Endothelial cell of umbilical vein (primary cell): ENCODE data around the gene DNAI1. TPM values are rescaled to one million over a fixed set of nuclear protein-coding genes. Genes with fewer than 3 reads are reported as not detected.
A peak's percentile ranks its signal among the peaks of the same experiment; 100 is the strongest.

Source experiments
- BruUV-seq: library from RNA; stranded (reverse); fragments of 400-500 nt; replicated peaks from 2 replicates; lab custom pipeline; 2021; lab: Mats Ljungman, UMichigan
- CTCF ChIA-PET: fragments of 300-600, 350-600 bp; sonication (Branson Sonifier 250); formaldehyde crosslinking; loops from one replicate; lab custom pipeline; 2021; ENCODE audit warnings: antibody characterized with exemption, inconsistent platforms; lab: Charles Lee
- POLR2A ChIA-PET: fragments of 300-600, 350-600 bp; sonication (Branson Sonifier 250); formaldehyde crosslinking; loops from one replicate; lab custom pipeline; 2021; ENCODE audit warnings: antibody characterized with exemption, inconsistent platforms; lab: Charles Lee
- DNase-seq: peaks from one replicate; pipeline ENCODE4 v3.0.0-alpha.2; 2011; ENCODE audit warnings: low read depth, low spot score
- FAIRE-seq: peaks from 2 replicates; lab custom pipeline; 2011; peaks lifted over from hg19 to GRCh38; lab: Jason Lieb, UNC
- H2AFZ ChIP-seq: 2 replicates; pipeline ENCODE4 v1.6.0; 2012; ENCODE audit warnings: low read depth, low read length, control low read depth, inconsistent platforms
- H3K27ac ChIP-seq: 2 replicates; pipeline ENCODE4 v1.5.1; 2011; ENCODE audit warnings: low read depth, mild to moderate bottlenecking, control low read depth, low read length, moderate library complexity; ENCODE audit not compliant: insufficient read depth
- H3K27me3 ChIP-seq, 2 experiments: 2 replicates each; pipeline versions ENCODE4 v1.6.0 to v1.6.1; 2011; ENCODE audit warnings: low read length in 2 of 2, mixed read lengths in 1 of 2; ENCODE audit not compliant: control insufficient read depth in 2 of 2, insufficient read depth in 2 of 2
- H3K36me3 ChIP-seq, 2 experiments: 2 replicates in 1 of 2; 3 replicates in 1 of 2; pipeline ENCODE4 v1.5.1; 2011; ENCODE audit warnings: low read length in 2 of 2, mild to moderate bottlenecking in 1 of 2, moderate library complexity in 1 of 2; ENCODE audit not compliant: control insufficient read depth in 2 of 2, insufficient read depth in 2 of 2; ENCODE audit errors: extremely low read depth in 1 of 2
- H3K4me1 ChIP-seq: 3 replicates; pipeline ENCODE4 v1.5.1; 2011; ENCODE audit warnings: mild to moderate bottlenecking, low read length; ENCODE audit not compliant: control insufficient read depth, insufficient read depth; ENCODE audit errors: extremely low read depth
- H3K4me2 ChIP-seq: 2 replicates; pipeline ENCODE4 v1.6.1; 2011; ENCODE audit warnings: low read length, control low read depth, mixed read lengths; ENCODE audit not compliant: insufficient read depth
- H3K4me3 ChIP-seq, 3 experiments: fragments of 200-600 bp in 1 of 3; sonication (generic), shearing (Covaris generic) in 1 of 3; replicated peaks in 1 of 3; 2 replicates each; pipeline ENCODE4 v1.5.1; 2011 to 2016; ENCODE audit warnings: control low read depth in 3 of 3, low read length in 3 of 3, mild to moderate bottlenecking in 2 of 3, inconsistent platforms in 1 of 3, low read depth in 1 of 3, moderate library complexity in 1 of 3; ENCODE audit not compliant: insufficient read depth in 1 of 3
- H3K79me2 ChIP-seq: 2 replicates; pipeline ENCODE4 v1.6.0; 2012; ENCODE audit warnings: low read length, inconsistent platforms; ENCODE audit not compliant: control insufficient read depth, insufficient read depth
- H3K9ac ChIP-seq: replicated peaks from 2 replicates; pipeline ENCODE3; 2011; ENCODE audit warnings: low read length, control low read depth; ENCODE audit not compliant: insufficient read depth; ENCODE audit errors: extremely low read depth
- H3K9me1 ChIP-seq: replicated peaks from 3 replicates; pipeline ENCODE4 v1.6.0; 2011; ENCODE audit warnings: mild to moderate bottlenecking, low read length; ENCODE audit not compliant: control insufficient read depth, insufficient read depth; ENCODE audit errors: extremely low read depth
- H3K9me3 ChIP-seq: replicated peaks from 2 replicates; pipeline ENCODE4 v1.5.1; 2012; ENCODE audit warnings: low read length, inconsistent platforms; ENCODE audit not compliant: control insufficient read depth, insufficient read depth
- H4K20me1 ChIP-seq: replicated peaks from 2 replicates; pipeline ENCODE3; 2011; ENCODE audit warnings: mild to moderate bottlenecking, low read length; ENCODE audit not compliant: control insufficient read depth, insufficient read depth; ENCODE audit errors: extremely low read depth
- EZH2 ChIP-seq: IDR thresholded peaks from 2 replicates; pipeline ENCODE4 v1.6.1; 2012; ENCODE audit warnings: borderline replicate concordance, low read depth, mild to moderate bottlenecking, moderate library complexity, low read length, inconsistent platforms; ENCODE audit not compliant: severe bottlenecking
- FOS ChIP-seq: IDR thresholded peaks from 2 replicates; pipeline ENCODE4 v1.6.1; 2011; ENCODE audit warnings: mild to moderate bottlenecking, low read length, moderate library complexity, borderline replicate concordance; ENCODE audit not compliant: insufficient read depth
- GATA2 ChIP-seq: IDR thresholded peaks from 2 replicates; pipeline ENCODE4 v1.7.0; 2011; ENCODE audit warnings: low read depth, mild to moderate bottlenecking, moderate library complexity, mixed read lengths, low read length; ENCODE audit not compliant: insufficient read length, insufficient read depth
- JUN ChIP-seq: IDR thresholded peaks from 2 replicates; pipeline ENCODE4 v1.6.1; 2011; ENCODE audit warnings: borderline replicate concordance, low read depth; ENCODE audit not compliant: insufficient read length, insufficient read depth
- MAX ChIP-seq: IDR thresholded peaks from 2 replicates; pipeline ENCODE4 v1.6.1; 2011; ENCODE audit not compliant: insufficient read depth, insufficient read length
- MYC ChIP-seq: IDR thresholded peaks from one replicate; pipeline ENCODE4 v1.6.1; 2011; ENCODE audit warnings: mild to moderate bottlenecking, low read depth, low read length
- POLR2A ChIP-seq: IDR thresholded peaks from 2 replicates; pipeline ENCODE4 v1.6.1; 2012; ENCODE audit warnings: low read depth, mild to moderate bottlenecking, control low read depth, low read length
- POLR2AphosphoS5 ChIP-seq: IDR thresholded peaks from 2 replicates; pipeline ENCODE4 v1.6.1; 2012; ENCODE audit warnings: low read depth, mild to moderate bottlenecking, control low read depth, low read length, moderate library complexity; ENCODE audit not compliant: insufficient read depth
- dilution Hi-C: fragments of 300-500 bp; cut with MboI; formaldehyde crosslinking; loops from one replicate; pipeline ENCODE4 v1.15.0; 2019; ENCODE audit warnings: low sequenced_read_pairs; ENCODE audit not compliant: extremely low pct_ligation_motif_present
- intact Hi-C: fragments of 100-400 bp; cut with micrococcal nuclease; formaldehyde crosslinking; loops from one replicate; pipeline ENCODE4 v1.10.0; 2022
- polyA plus RNA-seq, 4 experiments: library from polyadenylated mRNA; depleted of rRNA in 3 of 4; stranded (reverse) in 3 of 4; unstranded in 1 of 4; fragments of >200 nt; gene quantifications; 2 replicates each; pipeline versions ENCODE4 v1.2.1 to v1.2.3, GENCODE V29; 2011 to 2012; ENCODE audit warnings: missing spikeins in 1 of 4
- total RNA-seq: library from RNA; stranded (reverse); gene quantifications from 2 replicates; pipeline ENCODE4 v1.2.3, GENCODE V29; 2021
- TF ChIP-seq, protein P1 (sequence below), 2 donors: IDR thresholded peaks; 1 replicate in 1 of 2; 2 replicates in 1 of 2; pipeline ENCODE4 v1.5.1; 2011; ENCODE audit warnings: low read length in 2 of 2, mild to moderate bottlenecking in 2 of 2, moderate library complexity in 2 of 2, control low read depth in 1 of 2, inconsistent platforms in 1 of 2, low read depth in 1 of 2; ENCODE audit not compliant: insufficient read depth in 1 of 2; ENCODE audit errors: extremely low read depth in 1 of 2

DNAI1 gene
- total and polyA plus RNA-seq, 2 donors (not counting 3 experiments of a cell fraction or from before 2014, with no cell fraction given) = not detected

- dilution Hi-C loops = no loop called here
- no TSS peak for BruUV-seq
- FAIRE-seq (peak; percentile 99), DNase-seq (peak; percentile 95)
- Histone ChIP-seq H3K9ac (no peak overlapping the region), H3K4me2 (no peak overlapping the region), H3K79me2 (no peaks in the 10 kb centered on the region), H3K4me3 (no peak overlapping the region), H4K20me1 (no peaks in the 10 kb centered on the region), H2AFZ (no peak overlapping the region), H3K27ac (peak overlapping the region; percentile 29), H3K9me3 (no peaks in the 10 kb centered on the region), H3K4me1 (peaks cover 14% of the 10 kb centered on the region), H3K27me3 (no peaks in the 10 kb centered on the region), H3K9me1 (no peaks in the 10 kb centered on the region), H3K36me3 (no peaks in the 10 kb centered on the region)
- ChIA-PET POLR2A (no interaction called here), CTCF (interaction anchor here (1.1 to 5.4 kb wide), 11 partner anchors 41 to 107 kb away, joined by 3 to 45 read pairs (median 6); no protein-coding TSS in a partner anchor)
- intact Hi-C loops = loop anchor here (1.0 kb wide), 3 partner anchors 38 to 59 kb away; partner anchors contain the start of genes DNAI1 and FAM219A
- TF ChIP-seq, protein P1, sequence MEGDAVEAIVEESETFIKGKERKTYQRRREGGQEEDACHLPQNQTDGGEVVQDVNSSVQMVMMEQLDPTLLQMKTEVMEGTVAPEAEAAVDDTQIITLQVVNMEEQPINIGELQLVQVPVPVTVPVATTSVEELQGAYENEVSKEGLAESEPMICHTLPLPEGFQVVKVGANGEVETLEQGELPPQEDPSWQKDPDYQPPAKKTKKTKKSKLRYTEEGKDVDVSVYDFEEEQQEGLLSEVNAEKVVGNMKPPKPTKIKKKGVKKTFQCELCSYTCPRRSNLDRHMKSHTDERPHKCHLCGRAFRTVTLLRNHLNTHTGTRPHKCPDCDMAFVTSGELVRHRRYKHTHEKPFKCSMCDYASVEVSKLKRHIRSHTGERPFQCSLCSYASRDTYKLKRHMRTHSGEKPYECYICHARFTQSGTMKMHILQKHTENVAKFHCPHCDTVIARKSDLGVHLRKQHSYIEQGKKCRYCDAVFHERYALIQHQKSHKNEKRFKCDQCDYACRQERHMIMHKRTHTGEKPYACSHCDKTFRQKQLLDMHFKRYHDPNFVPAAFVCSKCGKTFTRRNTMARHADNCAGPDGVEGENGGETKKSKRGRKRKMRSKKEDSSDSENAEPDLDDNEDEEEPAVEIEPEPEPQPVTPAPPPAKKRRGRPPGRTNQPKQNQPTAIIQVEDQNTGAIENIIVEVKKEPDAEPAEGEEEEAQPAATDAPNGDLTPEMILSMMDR (IDR thresholded peaks at IDR 0.05; ENCODE audit: extremely low read depth in 1 of 2, insufficient read depth in 1 of 2, low read depth in 1 of 2, low read length in 2 of 2) = no peak
- no peak for TF ChIP-seq MYC
- no peak for TF ChIP-seq GATA2
- no peak for TF ChIP-seq POLR2A
- peak; percentile 95 for TF ChIP-seq JUN
- TF ChIP-seq POLR2AphosphoS5 = peak; percentile 54
- no peak for TF ChIP-seq MAX
- TF ChIP-seq EZH2 = no peak
- peak; percentile 93 for TF ChIP-seq FOS
Observed at GRCh38 chr9:34496149-34496712, 37.6 kb downstream of the DNAI1 start.
